Measurements from ENCODE around the gene MDFI.

DNA sequence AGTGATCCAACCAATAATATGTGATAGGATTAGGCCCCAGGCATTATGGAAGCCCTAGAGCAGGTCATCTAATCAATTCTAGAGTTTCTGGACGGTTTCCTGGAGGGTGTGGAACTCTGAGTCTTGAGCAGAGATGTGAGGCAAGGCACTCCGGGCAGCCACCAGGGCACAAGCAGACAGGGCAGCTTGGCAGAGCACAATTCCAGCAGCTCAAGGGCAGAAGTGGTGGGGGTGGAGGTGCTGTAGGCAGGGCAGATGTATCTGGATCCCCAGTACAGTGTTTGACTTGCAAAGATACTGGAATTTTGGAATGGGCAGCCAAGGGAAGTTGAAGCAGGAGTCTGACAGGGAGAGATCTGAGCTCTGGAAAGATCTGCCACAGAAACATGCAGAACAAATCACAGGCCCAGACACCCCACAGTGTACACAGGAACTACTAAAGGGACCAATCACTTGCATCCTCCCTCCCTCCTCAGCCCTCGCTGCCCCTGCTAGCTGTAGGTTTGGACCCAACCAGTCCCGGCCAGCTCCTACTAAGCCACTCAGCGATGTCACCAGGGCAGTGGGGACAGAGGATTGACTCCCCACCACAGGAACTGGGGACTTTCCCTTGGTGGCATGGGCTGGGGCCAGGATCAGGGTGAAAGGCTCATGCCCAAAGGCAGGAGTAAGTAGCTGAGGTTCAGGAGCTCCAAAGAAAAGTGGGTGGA lies 50.1 kb downstream of the MDFI start:
- TF ChIP-seq, protein P1, sequence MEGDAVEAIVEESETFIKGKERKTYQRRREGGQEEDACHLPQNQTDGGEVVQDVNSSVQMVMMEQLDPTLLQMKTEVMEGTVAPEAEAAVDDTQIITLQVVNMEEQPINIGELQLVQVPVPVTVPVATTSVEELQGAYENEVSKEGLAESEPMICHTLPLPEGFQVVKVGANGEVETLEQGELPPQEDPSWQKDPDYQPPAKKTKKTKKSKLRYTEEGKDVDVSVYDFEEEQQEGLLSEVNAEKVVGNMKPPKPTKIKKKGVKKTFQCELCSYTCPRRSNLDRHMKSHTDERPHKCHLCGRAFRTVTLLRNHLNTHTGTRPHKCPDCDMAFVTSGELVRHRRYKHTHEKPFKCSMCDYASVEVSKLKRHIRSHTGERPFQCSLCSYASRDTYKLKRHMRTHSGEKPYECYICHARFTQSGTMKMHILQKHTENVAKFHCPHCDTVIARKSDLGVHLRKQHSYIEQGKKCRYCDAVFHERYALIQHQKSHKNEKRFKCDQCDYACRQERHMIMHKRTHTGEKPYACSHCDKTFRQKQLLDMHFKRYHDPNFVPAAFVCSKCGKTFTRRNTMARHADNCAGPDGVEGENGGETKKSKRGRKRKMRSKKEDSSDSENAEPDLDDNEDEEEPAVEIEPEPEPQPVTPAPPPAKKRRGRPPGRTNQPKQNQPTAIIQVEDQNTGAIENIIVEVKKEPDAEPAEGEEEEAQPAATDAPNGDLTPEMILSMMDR (conservative IDR thresholded peaks at IDR 0.05; ENCODE audit: low read depth, low read length), result no peak
- TF ChIP-seq EZH2 (IDR thresholded peaks at IDR 0.05; ENCODE audit: low read length, unreplicated experiment) (no peak), EZH2phosphoT487 (IDR thresholded peaks at IDR 0.05; ENCODE audit: borderline replicate concordance, low read length) (no peak)

Data from PC-3 (cell line).